ENCODE data around the gene FGD4. TPM values are rescaled to one million over a fixed set of nuclear protein-coding genes. Genes with fewer than 3 reads are reported as not detected.

Gene FGD4
- total RNA-seq, 1 experiment from 2014 or later, result 54.3 TPM

GRCh38 chr12:32395026-32395425 lies 4.3 kb upstream of the FGD4 start:
- H3K79me1 ChIP-seq (ENCODE audit: insufficient read depth, low read depth, low read length, poor library complexity, severe bottlenecking), result no peaks in the 10 kb centered on the region
- H3K27me3 Mint-ChIP-seq (ENCODE audit: low read depth), result no peaks in the 10 kb centered on the region
- H3K4me2 ChIP-seq (ENCODE audit: insufficient read depth, insufficient read length, low read length), result no peak overlapping the region
- peaks cover 5% of the 10 kb centered on the region for H3K23me2 ChIP-seq (ENCODE audit: insufficient read length, low read depth, low read length, poor library complexity, severe bottlenecking)
- no peak overlapping the region for H3K23ac ChIP-seq (ENCODE audit: insufficient read length, low read depth, low read length)
- no peak overlapping the region for H2AFZ ChIP-seq (ENCODE audit: low read length)
- H3K9me3 Mint-ChIP-seq, result peaks cover 0 to 2% of the 10 kb centered on the region in 2 experiments; a peak in 1 of 5 replicates
- H3K18ac ChIP-seq (ENCODE audit: insufficient read length, low read depth, low read length), result no peak overlapping the region
- peaks cover 18 to 21% of the 10 kb centered on the region in 2 experiments for H3K4me1 Mint-ChIP-seq
- no peak overlapping the region for H3K27ac ChIP-seq (ENCODE audit: insufficient read length, low read depth, low read length)
- no peaks in the 10 kb centered on the region for H3K9me3 ChIP-seq (ENCODE audit: control insufficient read depth, low read depth, low read length)
- H3K14ac ChIP-seq (ENCODE audit: insufficient read depth, low read length), result no peak overlapping the region
- no peak overlapping the region for H2BK5ac ChIP-seq (ENCODE audit: insufficient read length, low read length)
- no peak overlapping the region for H4K5ac ChIP-seq (ENCODE audit: insufficient read length, low read depth, low read length)
- no peak overlapping the region for H2AK5ac ChIP-seq (ENCODE audit: insufficient read length, low read length)
- peaks cover 0 to 8% (median 6%) of the 10 kb centered on the region in 3 experiments; a peak in 3 of 7 replicates for H3K36me3 Mint-ChIP-seq (ENCODE audit: insufficient read depth in 1 of 3, low read depth in 3 of 3)
- H4K8ac ChIP-seq (replicated peaks; ENCODE audit: insufficient read length, low read depth, low read length), result no peak overlapping the region
- no peak overlapping the region for H2BK120ac ChIP-seq (ENCODE audit: low read depth, low read length, poor library complexity, severe bottlenecking)
- H3K27ac Mint-ChIP-seq, result no peak overlapping the region
- no peak overlapping the region for H3T11ph ChIP-seq (ENCODE audit: low read length)
- no peak overlapping the region for H2BK12ac ChIP-seq (ENCODE audit: insufficient read length, low read depth, low read length)
- TF ChIP-seq, protein P1, sequence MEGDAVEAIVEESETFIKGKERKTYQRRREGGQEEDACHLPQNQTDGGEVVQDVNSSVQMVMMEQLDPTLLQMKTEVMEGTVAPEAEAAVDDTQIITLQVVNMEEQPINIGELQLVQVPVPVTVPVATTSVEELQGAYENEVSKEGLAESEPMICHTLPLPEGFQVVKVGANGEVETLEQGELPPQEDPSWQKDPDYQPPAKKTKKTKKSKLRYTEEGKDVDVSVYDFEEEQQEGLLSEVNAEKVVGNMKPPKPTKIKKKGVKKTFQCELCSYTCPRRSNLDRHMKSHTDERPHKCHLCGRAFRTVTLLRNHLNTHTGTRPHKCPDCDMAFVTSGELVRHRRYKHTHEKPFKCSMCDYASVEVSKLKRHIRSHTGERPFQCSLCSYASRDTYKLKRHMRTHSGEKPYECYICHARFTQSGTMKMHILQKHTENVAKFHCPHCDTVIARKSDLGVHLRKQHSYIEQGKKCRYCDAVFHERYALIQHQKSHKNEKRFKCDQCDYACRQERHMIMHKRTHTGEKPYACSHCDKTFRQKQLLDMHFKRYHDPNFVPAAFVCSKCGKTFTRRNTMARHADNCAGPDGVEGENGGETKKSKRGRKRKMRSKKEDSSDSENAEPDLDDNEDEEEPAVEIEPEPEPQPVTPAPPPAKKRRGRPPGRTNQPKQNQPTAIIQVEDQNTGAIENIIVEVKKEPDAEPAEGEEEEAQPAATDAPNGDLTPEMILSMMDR (conservative IDR thresholded peaks at IDR 0.05), result no peak
- peaks cover 2% of the 10 kb centered on the region; the same call in 1 of the 2 replicates for H3K4me1 ChIP-seq (ENCODE audit: insufficient read depth, low read length)
- H3K4me3 Mint-ChIP-seq, result no peak overlapping the region
- no peak for DNase-seq
- H4K91ac ChIP-seq (ENCODE audit: insufficient read length, low read depth, low read length), result no peak overlapping the region
- no peaks in the 10 kb centered on the region for H4K20me1 ChIP-seq (ENCODE audit: control insufficient read depth, insufficient read depth, insufficient read length)
- H2BK20ac ChIP-seq (ENCODE audit: low read depth, low read length, poor library complexity, severe bottlenecking), result no peak overlapping the region
- no peaks in the 10 kb centered on the region for H3K79me2 ChIP-seq (ENCODE audit: insufficient read depth, low read length)
- no peaks in the 10 kb centered on the region for H3K27me3 ChIP-seq (ENCODE audit: insufficient read depth, low read length)
- H3K56ac ChIP-seq (ENCODE audit: insufficient read length, low read depth, low read length), result no peak overlapping the region
- no peak overlapping the region for H3K4ac ChIP-seq (ENCODE audit: low read depth, low read length)
- no peak overlapping the region for H2BK15ac ChIP-seq (ENCODE audit: low read depth, low read length)
- H3K9ac ChIP-seq (ENCODE audit: extremely low read depth, insufficient read length, low read length), result no peak overlapping the region
